Nephron (organoid): ENCODE data around the gene ABCC1.

Experiments used
- H3K27ac Mint-ChIP-seq, 3 experiments: 2 replicates each; pipeline ENCODE4 v1.8.0; 2020; ENCODE audit warnings: mixed read lengths in 3 of 3, mild to moderate bottlenecking in 2 of 3, moderate library complexity in 1 of 3
- H3K27me3 Mint-ChIP-seq: 2 replicates; pipeline ENCODE4 v1.8.0; 2021; ENCODE audit warnings: low read depth, mild to moderate bottlenecking, moderate library complexity, mixed read lengths
- H3K36me3 Mint-ChIP-seq: 2 replicates; pipeline ENCODE4 v1.8.0; 2020; ENCODE audit warnings: low read depth, mixed read lengths
- H3K4me1 Mint-ChIP-seq: 2 replicates; pipeline ENCODE4 v1.8.0; 2020; ENCODE audit warnings: mixed read lengths
- H3K4me3 Mint-ChIP-seq, 3 experiments: 2 replicates each; pipeline ENCODE4 v1.8.0; 2020; ENCODE audit warnings: mild to moderate bottlenecking in 3 of 3, mixed read lengths in 3 of 3, moderate library complexity in 2 of 3
- H3K9me3 Mint-ChIP-seq: 2 replicates; pipeline ENCODE4 v1.8.0; 2020; ENCODE audit warnings: mixed read lengths
- TF ChIP-seq, protein P1 (sequence below), 3 experiments: fragments of 200-600 bp; sonication (generic); IDR thresholded peaks; one replicate each; pipeline ENCODE4 v1.5.0; 2021; ENCODE audit warnings: antibody characterized with exemption in 3 of 3; ENCODE audit not compliant: unreplicated experiment in 3 of 3

The ABCC1 gene

DNA sequence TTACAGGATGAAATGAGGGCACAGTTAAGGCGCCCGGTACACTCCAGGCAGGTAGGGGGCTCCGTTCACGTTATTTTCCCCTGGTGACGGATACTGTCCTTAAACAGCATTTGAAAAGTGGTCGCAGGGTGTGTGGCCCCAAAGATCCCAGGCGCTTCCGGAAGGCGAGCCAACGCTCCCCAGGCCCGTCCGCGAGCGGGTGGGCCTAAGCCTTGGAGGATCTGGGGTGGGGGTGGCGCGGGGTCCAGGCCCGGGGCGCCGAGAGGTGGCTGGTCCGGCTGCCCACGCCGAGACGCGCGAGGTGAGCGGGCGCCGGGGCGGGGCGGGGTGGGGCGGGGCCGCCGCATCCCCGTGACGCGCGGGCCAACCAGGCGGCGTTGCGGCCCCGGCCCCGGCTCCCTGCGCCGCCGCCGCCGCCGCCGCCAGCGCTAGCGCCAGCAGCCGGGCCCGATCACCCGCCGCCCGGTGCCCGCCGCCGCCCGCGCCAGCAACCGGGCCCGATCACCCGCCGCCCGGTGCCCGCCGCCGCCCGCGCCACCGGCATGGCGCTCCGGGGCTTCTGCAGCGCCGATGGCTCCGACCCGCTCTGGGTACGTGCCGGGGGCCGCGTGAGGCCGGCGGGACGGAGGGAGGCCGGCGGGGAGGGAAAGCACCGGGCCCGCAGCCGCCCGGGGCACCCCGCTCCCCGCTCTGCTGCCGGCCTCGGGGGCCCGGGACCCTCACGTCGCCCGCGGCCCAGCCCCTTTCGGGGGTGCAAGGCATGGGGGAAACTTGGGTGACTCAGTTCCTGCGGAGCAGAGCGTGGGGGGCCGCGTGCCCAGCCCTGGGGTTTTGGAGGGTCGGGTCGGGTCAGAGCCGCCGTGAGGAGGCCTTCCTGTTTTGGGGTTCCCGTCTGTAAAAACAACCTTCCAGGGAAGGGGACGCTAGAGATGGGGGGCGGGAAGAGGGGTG, at the start of gene ABCC1:
TSS of gene ABCC1 (plus strand) at position 407 of the 951 bp plus-strand sequence. CDS start at position 543, 136 bp downstream.
- Mint-ChIP-seq H3K9me3 (no peaks in the 10 kb centered on the region), H3K4me3 (peak within 1 kb of the TSS; percentile 96 to 98 (median 96)), H3K27me3 (peaks cover 4% of the 10 kb centered on the region), H3K4me1 (peaks cover 29% of the 10 kb centered on the region), H3K36me3 (no peaks in the 10 kb centered on the region), H3K27ac (peak within 1 kb of the TSS; percentile 83 to 93 (median 85))
- TF ChIP-seq, protein P1, sequence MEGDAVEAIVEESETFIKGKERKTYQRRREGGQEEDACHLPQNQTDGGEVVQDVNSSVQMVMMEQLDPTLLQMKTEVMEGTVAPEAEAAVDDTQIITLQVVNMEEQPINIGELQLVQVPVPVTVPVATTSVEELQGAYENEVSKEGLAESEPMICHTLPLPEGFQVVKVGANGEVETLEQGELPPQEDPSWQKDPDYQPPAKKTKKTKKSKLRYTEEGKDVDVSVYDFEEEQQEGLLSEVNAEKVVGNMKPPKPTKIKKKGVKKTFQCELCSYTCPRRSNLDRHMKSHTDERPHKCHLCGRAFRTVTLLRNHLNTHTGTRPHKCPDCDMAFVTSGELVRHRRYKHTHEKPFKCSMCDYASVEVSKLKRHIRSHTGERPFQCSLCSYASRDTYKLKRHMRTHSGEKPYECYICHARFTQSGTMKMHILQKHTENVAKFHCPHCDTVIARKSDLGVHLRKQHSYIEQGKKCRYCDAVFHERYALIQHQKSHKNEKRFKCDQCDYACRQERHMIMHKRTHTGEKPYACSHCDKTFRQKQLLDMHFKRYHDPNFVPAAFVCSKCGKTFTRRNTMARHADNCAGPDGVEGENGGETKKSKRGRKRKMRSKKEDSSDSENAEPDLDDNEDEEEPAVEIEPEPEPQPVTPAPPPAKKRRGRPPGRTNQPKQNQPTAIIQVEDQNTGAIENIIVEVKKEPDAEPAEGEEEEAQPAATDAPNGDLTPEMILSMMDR (IDR thresholded peaks at IDR 0.05; ENCODE audit: unreplicated experiment in 3 of 3) = no peak

DNA sequence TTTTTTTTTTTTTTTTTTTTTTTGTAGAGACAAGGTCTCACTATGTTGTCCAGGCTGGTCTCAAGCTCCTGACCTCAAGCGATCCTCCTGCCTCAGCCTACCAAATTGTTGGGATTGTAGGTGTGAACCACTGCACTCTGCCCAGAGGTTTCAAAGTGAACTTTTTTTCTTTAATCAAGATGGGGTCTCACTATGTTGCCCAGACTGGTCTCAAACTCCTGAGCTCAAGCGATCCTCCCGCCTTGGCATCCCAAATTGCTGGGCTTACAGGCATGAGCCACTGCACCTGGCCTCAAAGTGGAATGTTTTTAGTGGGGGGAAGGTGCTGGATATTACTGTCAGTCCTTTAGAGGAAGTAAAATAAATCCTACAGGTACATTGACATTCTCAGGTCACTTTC, 49.1 kb upstream of the ABCC1 start:
- H3K4me1 Mint-ChIP-seq = no peaks in the 10 kb centered on the region
- TF ChIP-seq, protein P1 (IDR thresholded peaks at IDR 0.05; ENCODE audit: unreplicated experiment in 3 of 3) = no peak
- H3K27me3 Mint-ChIP-seq = peaks cover 10% of the 10 kb centered on the region
- H3K4me3 Mint-ChIP-seq = no peak overlapping the region
- no peak overlapping the region for H3K27ac Mint-ChIP-seq
- no peaks in the 10 kb centered on the region for H3K36me3 Mint-ChIP-seq
- peaks cover 2% of the 10 kb centered on the region for H3K9me3 Mint-ChIP-seq

DNA sequence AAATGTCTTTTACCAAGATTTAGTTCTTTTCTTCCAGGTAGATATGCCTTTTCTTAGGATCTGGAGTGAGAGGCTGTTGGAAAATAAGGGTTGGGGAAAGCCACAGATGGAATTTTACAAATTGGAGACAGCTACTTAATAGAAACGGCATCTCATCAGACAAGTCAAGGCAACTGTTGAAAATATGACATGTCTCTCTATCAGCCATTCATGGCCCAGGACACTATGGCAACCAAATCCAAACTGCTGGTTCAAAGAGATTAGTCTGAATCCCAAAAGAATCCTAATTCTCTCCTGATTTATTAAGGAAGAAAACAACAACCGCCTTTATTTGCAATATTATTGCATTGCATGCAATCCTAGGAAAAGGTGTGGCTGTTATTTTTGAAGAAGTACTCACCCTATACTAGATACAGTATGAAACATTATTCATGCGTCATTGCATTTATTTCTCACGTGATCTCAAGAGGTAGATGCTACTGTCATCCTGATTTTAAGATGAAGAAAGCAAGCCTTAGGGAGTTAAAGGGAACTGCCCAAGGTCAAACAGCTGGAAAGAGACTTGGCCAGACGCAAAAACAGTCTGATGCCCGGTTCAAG, 48.4 kb upstream of the ABCC1 start:
- Mint-ChIP-seq H3K27me3 (peaks cover 10% of the 10 kb centered on the region), H3K4me3 (no peak overlapping the region), H3K9me3 (peaks cover 3% of the 10 kb centered on the region), H3K27ac (no peak overlapping the region), H3K36me3 (no peaks in the 10 kb centered on the region), H3K4me1 (no peaks in the 10 kb centered on the region)
- TF ChIP-seq, protein P1 (IDR thresholded peaks at IDR 0.05; ENCODE audit: unreplicated experiment in 3 of 3) = no peak

DNA sequence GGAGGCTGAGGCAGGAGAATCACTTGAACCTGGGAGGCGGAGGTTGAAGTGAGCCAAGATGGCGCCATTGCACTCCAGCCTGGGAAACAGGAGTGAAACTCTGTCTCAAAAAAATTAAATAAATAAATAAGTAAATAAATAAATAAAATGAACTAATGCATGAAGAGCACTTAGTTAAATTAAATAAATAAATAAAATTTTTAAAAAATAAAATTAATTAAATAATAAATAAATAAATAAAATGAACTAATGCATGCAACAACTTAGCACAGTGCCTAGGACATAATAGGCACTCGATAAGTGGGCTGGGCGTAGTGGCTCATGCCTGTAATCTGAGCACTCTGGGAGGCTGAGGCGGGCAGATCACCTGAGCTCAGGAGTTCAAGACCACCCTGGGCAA, 45.5 kb upstream of the ABCC1 start:
- TF ChIP-seq, protein P1 (IDR thresholded peaks at IDR 0.05; ENCODE audit: unreplicated experiment in 3 of 3) = no peak
- Mint-ChIP-seq H3K9me3 (peaks cover 10% of the 10 kb centered on the region), H3K36me3 (no peaks in the 10 kb centered on the region), H3K27me3 (peaks cover 5% of the 10 kb centered on the region), H3K4me3 (no peak overlapping the region), H3K4me1 (no peaks in the 10 kb centered on the region), H3K27ac (no peak overlapping the region)

DNA sequence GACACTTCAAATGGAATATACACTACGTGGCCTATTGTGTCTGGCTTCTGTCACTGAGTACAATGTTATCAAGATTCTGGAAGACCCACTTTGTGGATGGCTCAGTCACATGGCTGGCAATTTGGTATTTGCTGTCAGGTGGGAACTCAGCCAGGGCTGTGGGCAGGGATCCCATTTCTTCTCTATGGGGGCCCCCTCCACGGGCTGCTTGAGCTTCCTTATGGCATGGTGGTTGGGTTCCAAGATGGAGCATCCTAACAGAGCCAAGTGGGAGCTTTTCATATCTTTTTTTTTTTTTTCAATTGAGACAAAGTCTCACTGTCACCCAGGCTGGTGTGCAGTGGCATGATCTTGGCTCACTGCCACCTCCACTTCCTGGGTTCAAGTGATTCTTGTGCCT, 43.0 kb upstream of the ABCC1 start:
- no peaks in the 10 kb centered on the region for H3K4me1 Mint-ChIP-seq
- H3K27ac Mint-ChIP-seq = no peak overlapping the region
- H3K36me3 Mint-ChIP-seq = no peaks in the 10 kb centered on the region
- no peak overlapping the region for H3K4me3 Mint-ChIP-seq
- peaks cover 5% of the 10 kb centered on the region for H3K27me3 Mint-ChIP-seq
- TF ChIP-seq, protein P1 (IDR thresholded peaks at IDR 0.05; ENCODE audit: unreplicated experiment in 3 of 3) = no peak
- peaks cover 10% of the 10 kb centered on the region for H3K9me3 Mint-ChIP-seq
